Measurements from ENCODE around the gene CALCOCO1.

Gene CALCOCO1

GRCh38 chr12:53757101-53757770 lies 30.0 kb upstream of the CALCOCO1 start:
- DNase-seq (ENCODE audit: low read depth): no peak
- no peak overlapping the region for H3K4me3 ChIP-seq (ENCODE audit: low read depth, low read length)
- TF ChIP-seq, protein P1, sequence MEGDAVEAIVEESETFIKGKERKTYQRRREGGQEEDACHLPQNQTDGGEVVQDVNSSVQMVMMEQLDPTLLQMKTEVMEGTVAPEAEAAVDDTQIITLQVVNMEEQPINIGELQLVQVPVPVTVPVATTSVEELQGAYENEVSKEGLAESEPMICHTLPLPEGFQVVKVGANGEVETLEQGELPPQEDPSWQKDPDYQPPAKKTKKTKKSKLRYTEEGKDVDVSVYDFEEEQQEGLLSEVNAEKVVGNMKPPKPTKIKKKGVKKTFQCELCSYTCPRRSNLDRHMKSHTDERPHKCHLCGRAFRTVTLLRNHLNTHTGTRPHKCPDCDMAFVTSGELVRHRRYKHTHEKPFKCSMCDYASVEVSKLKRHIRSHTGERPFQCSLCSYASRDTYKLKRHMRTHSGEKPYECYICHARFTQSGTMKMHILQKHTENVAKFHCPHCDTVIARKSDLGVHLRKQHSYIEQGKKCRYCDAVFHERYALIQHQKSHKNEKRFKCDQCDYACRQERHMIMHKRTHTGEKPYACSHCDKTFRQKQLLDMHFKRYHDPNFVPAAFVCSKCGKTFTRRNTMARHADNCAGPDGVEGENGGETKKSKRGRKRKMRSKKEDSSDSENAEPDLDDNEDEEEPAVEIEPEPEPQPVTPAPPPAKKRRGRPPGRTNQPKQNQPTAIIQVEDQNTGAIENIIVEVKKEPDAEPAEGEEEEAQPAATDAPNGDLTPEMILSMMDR (IDR thresholded peaks at IDR 0.05; ENCODE audit: control insufficient read depth, extremely low read depth, insufficient read depth): peak; percentile 78

DNA sequence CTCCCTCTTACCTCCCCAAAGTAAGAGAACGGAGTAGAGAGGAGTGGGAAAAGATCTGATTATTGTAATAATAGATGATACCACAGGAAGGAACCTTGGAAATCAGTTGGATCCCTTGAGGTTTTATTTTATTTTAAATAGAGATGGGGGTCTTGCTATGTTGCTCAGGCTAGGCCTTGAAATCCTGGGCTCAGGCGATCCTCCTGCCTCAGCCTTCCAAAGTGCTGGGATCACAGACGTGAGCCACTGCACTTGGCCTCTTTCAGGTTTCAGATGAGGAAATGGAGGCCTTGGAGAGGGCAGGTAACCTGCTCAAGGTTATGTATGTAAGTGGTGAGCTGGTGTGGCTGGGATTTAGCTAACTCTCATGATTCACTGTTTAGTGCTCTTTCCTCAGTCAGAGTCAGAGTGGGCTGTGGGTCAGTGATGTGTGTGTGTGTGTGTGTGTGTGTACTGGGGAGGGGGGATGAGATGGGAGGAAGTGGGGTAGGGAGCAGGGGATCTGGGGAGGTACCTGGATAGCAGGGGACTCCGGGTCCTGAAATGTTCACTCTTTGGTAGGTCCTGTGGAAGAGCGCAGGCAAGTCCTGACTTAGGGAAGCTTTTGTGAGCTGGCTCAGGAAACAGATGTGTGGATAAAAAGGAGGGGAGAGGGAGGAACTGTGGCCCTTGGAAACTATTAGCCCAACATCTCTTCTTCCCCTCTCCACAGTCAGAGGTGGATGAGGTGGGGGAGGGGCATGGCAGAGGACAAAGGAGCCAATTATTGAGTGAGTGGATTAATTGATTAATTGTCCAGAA lies 29.2 kb upstream of the CALCOCO1 start:
- no peak overlapping the region for H3K4me3 ChIP-seq (ENCODE audit: low read depth, low read length)
- TF ChIP-seq, protein P1 (IDR thresholded peaks at IDR 0.05; ENCODE audit: control insufficient read depth, extremely low read depth, insufficient read depth): no peak
- no peak for DNase-seq (ENCODE audit: low read depth)

- no peak for DNase-seq (ENCODE audit: low read depth)
- TF ChIP-seq, protein P1 (IDR thresholded peaks at IDR 0.05; ENCODE audit: control insufficient read depth, extremely low read depth, insufficient read depth): no peak
- H3K4me3 ChIP-seq (ENCODE audit: low read depth, low read length): no peak overlapping the region
Measured at GRCh38 chr12:53755893-53756292, 28.6 kb upstream of the CALCOCO1 start.

DNA sequence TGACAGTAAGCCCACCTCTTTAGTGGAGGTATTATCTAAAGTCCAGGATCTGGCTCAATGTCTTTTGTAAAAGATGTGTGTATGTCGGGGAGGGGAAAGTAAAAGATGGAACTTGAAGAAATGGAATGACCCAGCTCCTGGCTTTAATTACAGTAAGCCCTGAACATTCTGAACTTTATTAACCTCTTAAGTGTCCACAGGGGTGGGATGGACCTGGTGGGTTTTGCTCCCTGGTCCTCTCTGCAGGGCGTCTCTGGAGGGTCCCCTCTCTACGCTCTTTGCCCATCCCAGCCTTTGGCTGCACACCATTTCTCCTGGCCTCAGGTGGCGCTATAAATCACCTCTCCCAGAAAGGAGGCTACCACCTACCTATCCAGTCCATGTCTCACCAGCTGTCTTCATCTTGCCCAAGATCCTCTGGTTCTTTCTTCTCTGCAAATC lies 28.2 kb upstream of the CALCOCO1 start:
- no peak for DNase-seq (ENCODE audit: low read depth)
- H3K4me3 ChIP-seq (ENCODE audit: low read depth, low read length): no peak overlapping the region
- TF ChIP-seq, protein P1 (IDR thresholded peaks at IDR 0.05; ENCODE audit: control insufficient read depth, extremely low read depth, insufficient read depth): no peak

GRCh38 chr12:53754633-53755264 lies 27.5 kb upstream of the CALCOCO1 start:
- no peak overlapping the region for H3K4me3 ChIP-seq (ENCODE audit: low read depth, low read length)
- peak; percentile 88 for DNase-seq (ENCODE audit: low read depth)

DNA sequence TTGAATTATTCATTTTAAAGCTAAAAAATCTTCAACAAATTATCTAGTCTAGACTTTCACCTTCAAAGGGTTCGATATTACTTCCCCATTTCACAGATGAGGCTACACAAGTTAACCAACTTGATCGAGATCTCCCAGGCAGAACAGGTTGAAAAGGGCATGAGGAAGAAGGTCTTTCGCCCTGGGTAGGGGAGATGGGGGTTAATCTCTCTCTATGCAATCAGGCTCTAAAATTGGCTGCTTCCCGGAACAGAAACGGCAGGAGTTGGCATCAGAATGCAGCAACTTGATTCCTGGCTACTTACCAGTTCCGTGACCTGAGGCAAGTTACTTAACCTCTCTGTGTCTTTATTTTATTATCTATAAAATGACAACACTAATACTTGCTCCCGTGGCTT lies 26.9 kb upstream of the CALCOCO1 start:
- TF ChIP-seq, protein P1 (IDR thresholded peaks at IDR 0.05; ENCODE audit: control insufficient read depth, extremely low read depth, insufficient read depth): no peak
- H3K4me3 ChIP-seq (ENCODE audit: low read depth, low read length): no peak overlapping the region
- DNase-seq (ENCODE audit: low read depth): peak; percentile 91

More at GRCh38 chr12:53754633-53755264, 27.5 kb upstream of the CALCOCO1 start:
- TF ChIP-seq, protein P1 (IDR thresholded peaks at IDR 0.05; ENCODE audit: control insufficient read depth, extremely low read depth, insufficient read depth): no peak
